Measurements from ENCODE around the gene ACCS. TPM values are rescaled to one million over a fixed set of nuclear protein-coding genes. Genes with fewer than 3 reads are reported as not detected.

ACCS gene
- total RNA-seq, 1 donor from 2014 or later, result 8.1 TPM

GRCh38 chr11:44047931-44048431, 18.1 kb upstream of the ACCS start, which contains the start of gene ACCSL:
Gene ACCSL (plus strand): TSS chr11:44047981. CDS start chr11:44048037, 56 bp downstream.
- peak; percentile 72 to 85 for DNase-seq (ENCODE audit: extremely low spot score in 2 of 2)
- H3K4me3 ChIP-seq, result no peak within 1 kb of the TSS
- TF ChIP-seq POLR2AphosphoS5 (IDR thresholded peaks at IDR 0.05; ENCODE audit: insufficient read depth in 1 of 2, low read depth in 1 of 2), result no peak
- no peak for TF ChIP-seq CTCF (IDR thresholded peaks at IDR 0.05)
- TF ChIP-seq POLR2A (IDR thresholded peaks at IDR 0.05), result no peak
- no peaks in the 10 kb centered on the region for H3K4me1 ChIP-seq
- H3K27ac ChIP-seq, result no peak within 1 kb of the TSS
- intact Hi-C loops (cut with DNase I), result loop anchor here (1.0 kb wide), 1 partner anchor 44 kb away; no protein-coding TSS in a partner anchor
- no peaks in the 10 kb centered on the region for H3K9me3 ChIP-seq
- H3K27me3 ChIP-seq, result no peaks in the 10 kb centered on the region
- no peaks in the 10 kb centered on the region for H3K36me3 ChIP-seq

- H3K4me1 ChIP-seq, result no peaks in the 10 kb centered on the region
- no peaks in the 10 kb centered on the region for H3K9me3 ChIP-seq
- intact Hi-C loops (cut with DNase I), result no loop called here
- DNase-seq (ENCODE audit: extremely low spot score in 2 of 2), result peak in 1 of 2 donors; percentile 44
- no peaks in the 10 kb centered on the region for H3K27me3 ChIP-seq
- no peak overlapping the region for H3K27ac ChIP-seq
- TF ChIP-seq CTCF (IDR thresholded peaks at IDR 0.05) (no peak), POLR2AphosphoS5 (IDR thresholded peaks at IDR 0.05; ENCODE audit: insufficient read depth in 1 of 2, low read depth in 1 of 2) (no peak), POLR2A (IDR thresholded peaks at IDR 0.05) (no peak)
- H3K4me3 ChIP-seq, result no peak overlapping the region
- no peaks in the 10 kb centered on the region for H3K36me3 ChIP-seq
Measured at GRCh38 chr11:44049832-44050231, 16.2 kb upstream of the ACCS start.

- peak in 1 of 2 donors; percentile 74 for DNase-seq (ENCODE audit: extremely low spot score in 2 of 2)
- Histone ChIP-seq H3K27me3 (no peaks in the 10 kb centered on the region), H3K4me3 (no peak overlapping the region), H3K4me1 (no peaks in the 10 kb centered on the region), H3K9me3 (no peaks in the 10 kb centered on the region), H3K27ac (no peak overlapping the region), H3K36me3 (no peaks in the 10 kb centered on the region)
- intact Hi-C loops (cut with DNase I), result no loop called here
- TF ChIP-seq POLR2A (IDR thresholded peaks at IDR 0.05) (no peak), CTCF (IDR thresholded peaks at IDR 0.05) (no peak), POLR2AphosphoS5 (IDR thresholded peaks at IDR 0.05; ENCODE audit: insufficient read depth in 1 of 2, low read depth in 1 of 2) (no peak)
Measured at GRCh38 chr11:44051171-44051570, 14.9 kb upstream of the ACCS start.

- Histone ChIP-seq H3K4me1 (no peaks in the 10 kb centered on the region), H3K9me3 (no peaks in the 10 kb centered on the region), H3K4me3 (no peak overlapping the region), H3K27me3 (no peaks in the 10 kb centered on the region), H3K27ac (no peak overlapping the region), H3K36me3 (no peaks in the 10 kb centered on the region)
- intact Hi-C loops (cut with DNase I), result no loop called here
- no peak for TF ChIP-seq CTCF (IDR thresholded peaks at IDR 0.05)
- TF ChIP-seq POLR2A (IDR thresholded peaks at IDR 0.05), result no peak
- TF ChIP-seq POLR2AphosphoS5 (IDR thresholded peaks at IDR 0.05; ENCODE audit: insufficient read depth in 1 of 2, low read depth in 1 of 2), result no peak
- DNase-seq (ENCODE audit: extremely low spot score in 2 of 2), result no peak
Measured at GRCh38 chr11:44057340-44057739, 8.7 kb upstream of the ACCS start.

GRCh38 chr11:44058275-44058674, 7.8 kb upstream of the ACCS start:
- intact Hi-C loops (cut with DNase I), result no loop called here
- H3K27me3 ChIP-seq, result no peaks in the 10 kb centered on the region
- no peaks in the 10 kb centered on the region for H3K4me1 ChIP-seq
- H3K27ac ChIP-seq, result no peak overlapping the region
- DNase-seq (ENCODE audit: extremely low spot score in 2 of 2), result no peak
- TF ChIP-seq POLR2A (IDR thresholded peaks at IDR 0.05), result no peak
- no peak for TF ChIP-seq POLR2AphosphoS5 (IDR thresholded peaks at IDR 0.05; ENCODE audit: insufficient read depth in 1 of 2, low read depth in 1 of 2)
- TF ChIP-seq CTCF (IDR thresholded peaks at IDR 0.05), result no peak
- no peaks in the 10 kb centered on the region for H3K9me3 ChIP-seq
- no peaks in the 10 kb centered on the region for H3K36me3 ChIP-seq
- H3K4me3 ChIP-seq, result no peak overlapping the region

All from vagina (tissue), 2 donors.